B cell (primary cell): ENCODE measurements around the gene ZNF280C. TPM values are rescaled to one million over a fixed set of nuclear protein-coding genes. Genes with fewer than 3 reads are reported as not detected.

Source experiments
- ATAC-seq: fragments of 200-7000 bp; cut with Tn5 transposase; one replicate; pipeline ENCODE4 v1.10.0; 2021; ENCODE audit warnings: low read depth, mild to moderate bottlenecking, moderate number of reproducible peaks, moderate library complexity
- CTCF ChIA-PET: fragments of 350-600 bp; sonication (Branson Sonifier 250); formaldehyde crosslinking; loops from one replicate; lab custom pipeline; 2021; ENCODE audit warnings: antibody characterized with exemption, inconsistent platforms; lab: Charles Lee
- POLR2A ChIA-PET: fragments of 350-600 bp; sonication (Branson Sonifier 250); formaldehyde crosslinking; loops from one replicate; lab custom pipeline; 2021; ENCODE audit warnings: antibody characterized with exemption; lab: Charles Lee
- DNase-seq: peaks from one replicate; pipeline ENCODE4 v3.0.0; 2013
- H2AFZ ChIP-seq: 2 replicates; pipeline ENCODE4 v1.6.1; 2012; ENCODE audit warnings: mild to moderate bottlenecking, low read depth, low read length; ENCODE audit not compliant: insufficient read depth, poor library complexity, severe bottlenecking
- H3K27ac ChIP-seq, 2 donors: 1 replicate in 1 of 2; 2 replicates in 1 of 2; pipeline ENCODE4 v1.5.1; 2012 to 2013; ENCODE audit warnings: low read length in 2 of 2, mild to moderate bottlenecking in 2 of 2, moderate library complexity in 1 of 2
- H3K27me3 ChIP-seq, 4 experiments: fragments of 200-600 bp in 1 of 4; sonication (generic) in 1 of 4; replicated peaks in 1 of 4; 1 replicate in 2 of 4; 2 replicates in 2 of 4; pipeline versions ENCODE4 v1.6.1 to v1.7.0; 2013 to 2016; ENCODE audit warnings: low read length in 3 of 4, mild to moderate bottlenecking in 2 of 4, mixed read lengths in 1 of 4, moderate library complexity in 1 of 4; ENCODE audit not compliant: insufficient read depth in 4 of 4, control insufficient read depth in 3 of 4; ENCODE audit errors: control extremely low read depth in 1 of 4
- H3K36me3 ChIP-seq, 2 experiments: replicated peaks in 1 of 2; 1 replicate in 1 of 2; 2 replicates in 1 of 2; pipeline versions ENCODE4 v1.6.1 to v1.7.1; 2013; ENCODE audit warnings: low read length in 1 of 2; ENCODE audit not compliant: insufficient read depth in 2 of 2, control insufficient read depth in 1 of 2; ENCODE audit errors: control extremely low read depth in 1 of 2, extremely low read depth in 1 of 2
- H3K4me1 ChIP-seq, 2 donors: fragments of 200-600 bp in 1 of 2; sonication (generic) in 1 of 2; 1 replicate in 1 of 2; 2 replicates in 1 of 2; pipeline versions ENCODE4 v1.5.1 to v1.6.1; 2013 to 2017; ENCODE audit warnings: low read length in 2 of 2; ENCODE audit not compliant: control insufficient read depth in 2 of 2, insufficient read depth in 2 of 2
- H3K4me2 ChIP-seq: replicated peaks from 2 replicates; pipeline ENCODE3; 2012; ENCODE audit warnings: mild to moderate bottlenecking, low read depth, low read length; ENCODE audit not compliant: poor library complexity, severe bottlenecking
- H3K4me3 ChIP-seq, 5 experiments: fragments of 200-600 bp in 1 of 5; sonication (generic) in 1 of 5; 1 replicate in 3 of 5; 2 replicates in 2 of 5; pipeline versions ENCODE4 v1.5.1 to v1.7.0; 2011 to 2016; ENCODE audit warnings: low read length in 4 of 5, mild to moderate bottlenecking in 4 of 5, low read depth in 2 of 5, control low read depth in 1 of 5, moderate library complexity in 1 of 5; ENCODE audit not compliant: insufficient read depth in 1 of 5; ENCODE audit errors: control extremely low read depth in 1 of 5, extremely low read depth in 1 of 5
- H3K79me2 ChIP-seq: fragments of 200-600 bp; sonication (generic); one replicate; pipeline ENCODE4 v1.6.0; 2016; ENCODE audit warnings: low read length; ENCODE audit not compliant: control insufficient read depth, insufficient read depth
- H3K9ac ChIP-seq: fragments of 200-600 bp; sonication (generic); 2 replicates; pipeline ENCODE4 v1.6.1; 2017; ENCODE audit warnings: mild to moderate bottlenecking, low read length, moderate library complexity
- H3K9me3 ChIP-seq, 3 donors: one replicate each; pipeline versions ENCODE4 v1.6.1 to v1.7.1; 2013; ENCODE audit warnings: low read length in 2 of 3; ENCODE audit not compliant: control insufficient read depth in 2 of 3, insufficient read depth in 1 of 3; ENCODE audit errors: control extremely low read depth in 1 of 3
- H4K20me1 ChIP-seq: 2 replicates; pipeline ENCODE4 v1.6.0; 2012; ENCODE audit warnings: mild to moderate bottlenecking, low read length; ENCODE audit not compliant: insufficient read depth, control insufficient read depth, poor library complexity, severe bottlenecking
- H3K27ac Mint-ChIP-seq: one replicate; pipeline ENCODE4 v1.8.0; 2021; ENCODE audit warnings: mixed read lengths
- H3K27me3 Mint-ChIP-seq: one replicate; pipeline ENCODE4 v1.8.0; 2021; ENCODE audit warnings: mixed read lengths
- H3K4me1 Mint-ChIP-seq: one replicate; pipeline ENCODE4 v1.8.0; 2021; ENCODE audit warnings: mixed read lengths
- H3K4me3 Mint-ChIP-seq: one replicate; pipeline ENCODE4 v1.8.0; 2021; ENCODE audit warnings: mixed read lengths
- H3K9me3 Mint-ChIP-seq: one replicate; pipeline ENCODE4 v1.8.0; 2022; ENCODE audit warnings: mixed read lengths; ENCODE audit not compliant: insufficient read depth
- CTCF ChIP-seq: fragments of 200-600 bp; IDR thresholded peaks from one replicate; pipeline ENCODE4 v1.8.0; 2022; ENCODE audit warnings: antibody characterized with exemption, mild to moderate bottlenecking
- EZH2 ChIP-seq: IDR thresholded peaks from 2 replicates; pipeline ENCODE4 v1.6.1; 2012; ENCODE audit warnings: borderline replicate concordance, low read depth, mild to moderate bottlenecking, moderate library complexity, low read length; ENCODE audit not compliant: insufficient read depth, poor library complexity, severe bottlenecking
- WGBS: methylation state at CpG from one replicate; pipeline ENCODE4 v1.1.5; 2013; ENCODE audit warnings: missing lambda C conversion rate; ENCODE audit not compliant: insufficient coverage; 5-methylcytosine and 5-hydroxymethylcytosine counted together
- intact Hi-C: fragments of 100-400 bp; cut with micrococcal nuclease; formaldehyde crosslinking; loops from one replicate; pipeline ENCODE4 v1.10.0; 2022
- polyA plus RNA-seq: library from polyadenylated mRNA; depleted of rRNA; stranded (reverse); fragments of >200 nt; gene quantifications from 2 replicates; pipeline ENCODE4 v1.2.3, GENCODE V29; 2012
- total RNA-seq, 2 donors: library from RNA; stranded (reverse); fragments of 120-200 nt in 1 of 2; gene quantifications; 1 replicate in 1 of 2; 2 replicates in 1 of 2; pipeline versions ENCODE4 v1.2.3 to v1.2.4, GENCODE V29; 2013 to 2022

Gene ZNF280C
- total and polyA plus RNA-seq, 2 donors (not counting 1 experiment from before 2014, with no cell fraction given): 2.3 to 7.0 TPM

GRCh38 chrX:130304587-130305368 is 36.1 kb upstream of the ZNF280C start:
- H4K20me1 ChIP-seq: no peaks in the 10 kb centered on the region
- ChIA-PET CTCF (no interaction called here), POLR2A (no interaction called here)
- no peak overlapping the region for H2AFZ ChIP-seq
- H3K4me3 Mint-ChIP-seq: no peak overlapping the region
- no peak overlapping the region for H3K27ac Mint-ChIP-seq
- no peak for DNase-seq
- no peak overlapping the region for H3K4me2 ChIP-seq
- no peak for ATAC-seq
- H3K27ac ChIP-seq: no peak overlapping the region
- no peaks in the 10 kb centered on the region for H3K4me1 Mint-ChIP-seq
- H3K27me3 Mint-ChIP-seq: peaks cover 3% of the 10 kb centered on the region
- no peak for TF ChIP-seq EZH2
- no peak for TF ChIP-seq CTCF
- no peaks in the 10 kb centered on the region for H3K4me1 ChIP-seq
- H3K9me3 ChIP-seq: no peaks in the 10 kb centered on the region
- H3K79me2 ChIP-seq: no peaks in the 10 kb centered on the region
- H3K9me3 Mint-ChIP-seq: no peaks in the 10 kb centered on the region
- intact Hi-C loops: no loop called here
- no peaks in the 10 kb centered on the region for H3K36me3 ChIP-seq
- no peak overlapping the region for H3K9ac ChIP-seq
- H3K4me3 ChIP-seq: no peak overlapping the region
- no peaks in the 10 kb centered on the region for H3K27me3 ChIP-seq
- 94% methylated on average over 4 of the region's 5 CpGs for WGBS

DNA sequence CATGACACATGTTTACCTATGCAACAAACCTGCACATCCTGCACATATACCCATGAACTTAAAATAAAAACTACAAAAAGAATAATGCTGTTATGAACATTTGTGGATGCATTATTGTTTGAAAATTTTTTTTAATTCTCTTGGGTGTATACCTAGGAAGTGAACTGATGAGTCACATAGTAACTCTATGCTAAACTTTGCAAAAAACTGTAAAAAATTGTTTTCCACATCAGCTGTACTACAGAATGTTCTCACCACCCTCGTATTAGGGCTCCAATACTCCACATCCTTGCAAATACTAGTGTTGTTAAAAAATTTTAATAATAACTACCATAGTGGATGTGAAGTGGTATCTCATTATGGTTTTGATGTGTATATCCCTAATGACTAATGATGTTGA is 33.3 kb upstream of the ZNF280C start:
- no peaks in the 10 kb centered on the region for H3K9me3 Mint-ChIP-seq
- H3K27me3 Mint-ChIP-seq: peaks cover 3% of the 10 kb centered on the region
- ChIA-PET CTCF (no interaction called here), POLR2A (no interaction called here)
- H3K36me3 ChIP-seq: no peaks in the 10 kb centered on the region
- no peaks in the 10 kb centered on the region for H3K27me3 ChIP-seq
- no peak for DNase-seq
- intact Hi-C loops: no loop called here
- no peaks in the 10 kb centered on the region for H3K9me3 ChIP-seq
- H3K4me1 ChIP-seq: no peaks in the 10 kb centered on the region
- H3K27ac Mint-ChIP-seq: no peak overlapping the region
- ATAC-seq: no peak
- H2AFZ ChIP-seq: no peak overlapping the region
- no peak overlapping the region for H3K27ac ChIP-seq
- TF ChIP-seq CTCF (no peak), EZH2 (no peak)
- H3K4me3 Mint-ChIP-seq: no peak overlapping the region
- H3K79me2 ChIP-seq: no peaks in the 10 kb centered on the region
- no peaks in the 10 kb centered on the region for H3K4me1 Mint-ChIP-seq
- H3K9ac ChIP-seq: no peak overlapping the region
- no CpG with 5 or more reads among the region's 1 CpG for WGBS
- H3K4me3 ChIP-seq: no peak overlapping the region
- H4K20me1 ChIP-seq: no peaks in the 10 kb centered on the region
- H3K4me2 ChIP-seq: no peak overlapping the region
